Measurements from ENCODE around the gene CDC34.
A peak's percentile ranks its signal among the peaks of the same experiment; 100 is the strongest.

DNA sequence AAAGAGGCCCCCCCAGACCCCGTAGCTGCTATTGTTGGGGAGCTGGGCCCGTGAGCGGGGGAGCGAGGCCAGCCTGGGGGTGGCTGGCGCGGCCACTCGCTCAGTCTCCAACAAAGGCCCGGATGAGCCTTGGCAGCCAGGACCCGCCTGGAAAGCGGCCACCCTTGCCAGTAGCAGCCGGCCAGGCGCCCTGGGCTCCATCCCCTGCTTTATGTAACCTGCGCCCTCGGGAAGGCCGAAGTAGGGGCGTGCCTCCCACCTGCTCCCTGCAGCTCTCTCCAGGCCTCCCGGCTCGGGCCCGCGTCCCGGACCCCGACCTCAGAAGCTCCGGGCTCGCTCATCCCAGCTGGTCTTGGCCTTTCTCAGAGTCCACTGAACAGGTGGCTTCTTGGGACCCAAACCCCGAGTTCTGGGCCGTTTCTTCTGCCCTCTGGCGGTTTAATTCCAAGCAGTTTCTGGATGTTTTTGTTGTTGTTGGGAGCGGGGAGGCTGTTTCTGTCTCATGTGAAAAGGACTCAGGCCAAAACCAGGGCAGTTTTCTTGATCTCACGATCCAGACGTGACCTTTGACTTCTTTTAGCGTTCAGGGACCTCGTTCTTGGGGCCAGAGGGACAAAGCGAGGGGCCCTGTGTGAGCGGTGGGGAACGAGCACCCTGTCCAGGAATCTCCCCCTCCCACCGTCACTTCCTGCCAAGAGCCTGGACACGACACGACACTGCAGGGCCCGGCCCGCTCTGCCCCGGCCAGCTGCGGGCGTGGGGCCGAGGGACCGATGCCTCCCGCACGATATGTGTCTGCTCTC, 1.2 kb downstream of the CDC34 start:
- TF ChIP-seq, protein P1, sequence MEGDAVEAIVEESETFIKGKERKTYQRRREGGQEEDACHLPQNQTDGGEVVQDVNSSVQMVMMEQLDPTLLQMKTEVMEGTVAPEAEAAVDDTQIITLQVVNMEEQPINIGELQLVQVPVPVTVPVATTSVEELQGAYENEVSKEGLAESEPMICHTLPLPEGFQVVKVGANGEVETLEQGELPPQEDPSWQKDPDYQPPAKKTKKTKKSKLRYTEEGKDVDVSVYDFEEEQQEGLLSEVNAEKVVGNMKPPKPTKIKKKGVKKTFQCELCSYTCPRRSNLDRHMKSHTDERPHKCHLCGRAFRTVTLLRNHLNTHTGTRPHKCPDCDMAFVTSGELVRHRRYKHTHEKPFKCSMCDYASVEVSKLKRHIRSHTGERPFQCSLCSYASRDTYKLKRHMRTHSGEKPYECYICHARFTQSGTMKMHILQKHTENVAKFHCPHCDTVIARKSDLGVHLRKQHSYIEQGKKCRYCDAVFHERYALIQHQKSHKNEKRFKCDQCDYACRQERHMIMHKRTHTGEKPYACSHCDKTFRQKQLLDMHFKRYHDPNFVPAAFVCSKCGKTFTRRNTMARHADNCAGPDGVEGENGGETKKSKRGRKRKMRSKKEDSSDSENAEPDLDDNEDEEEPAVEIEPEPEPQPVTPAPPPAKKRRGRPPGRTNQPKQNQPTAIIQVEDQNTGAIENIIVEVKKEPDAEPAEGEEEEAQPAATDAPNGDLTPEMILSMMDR (IDR thresholded peaks at IDR 0.05; ENCODE audit: insufficient read depth, low read length), result peak; percentile 28
- TF ChIP-seq POLR2AphosphoS5 (IDR thresholded peaks at IDR 0.05; ENCODE audit: low read depth), result no peak
